GM19324 (cell line): ENCODE measurements around the gene AK8.

ENCODE experiments used
- ATAC-seq: cut with Tn5 transposase; IDR thresholded peaks from one replicate; pipeline ENCODE4 v1.9.1; 2021; ENCODE audit warnings: mild to moderate bottlenecking, moderate library complexity; ENCODE audit not compliant: unreplicated experiment, low FRiP score

The AK8 gene

GRCh38 chr9:132888151-132888550 is 10.1 kb upstream of the AK8 start:
- no peak for ATAC-seq

GRCh38 chr9:132887181-132888120 is 9.4 kb upstream of the AK8 start:
- no peak for ATAC-seq

GRCh38 chr9:132886334-132886725 is 8.2 kb upstream of the AK8 start:
- ATAC-seq, result no peak

- ATAC-seq, result no peak
Observed at GRCh38 chr9:132885720-132886333, 7.7 kb upstream of the AK8 start.

- ATAC-seq, result no peak
Observed at GRCh38 chr9:132883349-132884294, 5.5 kb upstream of the AK8 start.

GRCh38 chr9:132882616-132883015 is 4.5 kb upstream of the AK8 start:
- ATAC-seq, result no peak

- no peak for ATAC-seq
Observed at GRCh38 chr9:132881826-132882225, 3.7 kb upstream of the AK8 start.

GRCh38 chr9:132880324-132880661 is 2.2 kb upstream of the AK8 start:
- no peak for ATAC-seq

- no peak for ATAC-seq
Observed at GRCh38 chr9:132879457-132880323, 1.6 kb upstream of the AK8 start.

- no peak for ATAC-seq
Observed at GRCh38 chr9:132878695-132879456, 792 bp upstream of the AK8 start, which contains the start of gene SPACA9. Gene SPACA9 (plus strand): TSS chr9:132878898. CDS start chr9:132883948, 5,050 bp downstream.

GRCh38 chr9:132877458-132877823 is 643 bp downstream of the AK8 start:
- no peak for ATAC-seq

- no peak for ATAC-seq
Observed at GRCh38 chr9:132876849-132877248, 1.2 kb downstream of the AK8 start.

GRCh38 chr9:132875159-132875558 is 2.9 kb downstream of the AK8 start:
- ATAC-seq, result no peak

GRCh38 chr9:132873403-132873802 is 4.7 kb downstream of the AK8 start:
- ATAC-seq, result no peak

- no peak for ATAC-seq
Observed at GRCh38 chr9:132869266-132869665, 8.8 kb downstream of the AK8 start.

GRCh38 chr9:132866898-132867297 is 11.2 kb downstream of the AK8 start:
- ATAC-seq, result no peak

- ATAC-seq, result no peak
Observed at GRCh38 chr9:132864691-132865090, 13.4 kb downstream of the AK8 start.

- ATAC-seq, result no peak
Observed at GRCh38 chr9:132864277-132864676, 13.8 kb downstream of the AK8 start.

- ATAC-seq, result no peak
Observed at GRCh38 chr9:132863096-132863495, 15.0 kb downstream of the AK8 start.
